ENCODE results near the gene RHBDF2. TPM values are rescaled to one million over a fixed set of nuclear protein-coding genes. Genes with fewer than 3 reads are reported as not detected.

The RHBDF2 gene
- total RNA-seq, 4 donors from 2014 or later: 11.3 to 47.4 (median 23.2) TPM

DNA sequence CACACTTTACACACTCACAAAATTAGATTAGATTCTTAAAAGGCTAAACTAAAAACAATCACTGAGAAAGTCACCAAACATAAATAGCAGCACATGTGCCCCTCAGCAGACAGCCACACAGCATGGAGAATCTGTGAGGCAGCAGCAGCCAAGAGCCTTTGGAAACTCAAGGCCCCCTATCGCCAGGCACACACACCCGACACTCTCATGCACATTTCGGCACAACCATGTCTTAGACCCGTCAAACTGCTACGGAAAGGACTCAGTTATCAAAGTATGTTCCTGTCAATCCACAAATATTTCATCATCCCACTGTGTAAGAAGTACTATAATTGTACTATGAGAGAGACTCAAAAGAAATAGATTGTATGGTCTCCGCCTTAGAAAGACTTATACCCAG lies 69.2 kb downstream of the RHBDF2 start:
- no peaks in the 10 kb centered on the region for H3K27me3 ChIP-seq
- H3K27ac ChIP-seq: no peak overlapping the region
- no peaks in the 10 kb centered on the region for H3K9me3 ChIP-seq
- intact Hi-C loops (cut with DNase I; ENCODE audit: low total_unique reads): no loop called here
- peaks cover 9 to 16% (median 12%) of the 10 kb centered on the region in 4 donors for H3K4me1 ChIP-seq
- no peaks in the 10 kb centered on the region for H3K36me3 ChIP-seq
- in situ Hi-C loops (cut with MboI; ENCODE audit: low pct_ligation_motif_present in 1 of 4, low pct_unique_long_range_greater_than_20kb in 1 of 4, low sequenced_read_pairs in 3 of 4): no loop called here
- 88 to 91% methylated on average over 6 of the region's 6 CpGs for WGBS, 2 donors (ENCODE audit: low coverage in 1 of 2)
- DNase-seq: no peak
- H3K4me3 ChIP-seq: no peak overlapping the region
- no peak for TF ChIP-seq EP300 (IDR thresholded peaks at IDR 0.05; ENCODE audit: low read depth)
- no peak for TF ChIP-seq POLR2A (IDR thresholded peaks at IDR 0.05)
- TF ChIP-seq, protein P1, sequence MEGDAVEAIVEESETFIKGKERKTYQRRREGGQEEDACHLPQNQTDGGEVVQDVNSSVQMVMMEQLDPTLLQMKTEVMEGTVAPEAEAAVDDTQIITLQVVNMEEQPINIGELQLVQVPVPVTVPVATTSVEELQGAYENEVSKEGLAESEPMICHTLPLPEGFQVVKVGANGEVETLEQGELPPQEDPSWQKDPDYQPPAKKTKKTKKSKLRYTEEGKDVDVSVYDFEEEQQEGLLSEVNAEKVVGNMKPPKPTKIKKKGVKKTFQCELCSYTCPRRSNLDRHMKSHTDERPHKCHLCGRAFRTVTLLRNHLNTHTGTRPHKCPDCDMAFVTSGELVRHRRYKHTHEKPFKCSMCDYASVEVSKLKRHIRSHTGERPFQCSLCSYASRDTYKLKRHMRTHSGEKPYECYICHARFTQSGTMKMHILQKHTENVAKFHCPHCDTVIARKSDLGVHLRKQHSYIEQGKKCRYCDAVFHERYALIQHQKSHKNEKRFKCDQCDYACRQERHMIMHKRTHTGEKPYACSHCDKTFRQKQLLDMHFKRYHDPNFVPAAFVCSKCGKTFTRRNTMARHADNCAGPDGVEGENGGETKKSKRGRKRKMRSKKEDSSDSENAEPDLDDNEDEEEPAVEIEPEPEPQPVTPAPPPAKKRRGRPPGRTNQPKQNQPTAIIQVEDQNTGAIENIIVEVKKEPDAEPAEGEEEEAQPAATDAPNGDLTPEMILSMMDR (IDR thresholded peaks at IDR 0.05): no peak
- TF ChIP-seq POLR2AphosphoS5 (IDR thresholded peaks at IDR 0.05): no peak

DNA sequence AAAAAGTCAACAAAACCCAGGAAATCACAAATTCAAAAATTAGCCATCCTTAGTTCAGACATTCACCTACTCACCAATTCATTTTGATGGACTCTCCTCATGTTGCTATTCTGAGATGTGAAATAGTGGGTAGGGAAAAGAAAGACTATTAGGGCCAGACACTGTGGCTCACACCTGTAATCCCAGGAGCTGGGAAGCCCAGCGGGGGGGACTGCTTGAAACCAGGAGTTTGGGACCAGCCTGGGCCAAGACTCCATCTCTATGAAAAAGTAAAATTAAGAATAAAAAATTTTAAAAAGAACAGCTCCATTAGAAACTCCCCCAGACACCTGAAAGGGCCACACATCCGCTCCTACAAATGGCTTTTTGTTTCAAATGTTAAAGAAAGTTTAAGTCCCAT lies 69.7 kb downstream of the RHBDF2 start:
- intact Hi-C loops (cut with DNase I; ENCODE audit: low total_unique reads): no loop called here
- peaks cover 9 to 20% (median 14%) of the 10 kb centered on the region in 4 donors for H3K4me1 ChIP-seq
- no peaks in the 10 kb centered on the region for H3K36me3 ChIP-seq
- 98 to 100% methylated on average over 2 of the region's 2 CpGs for WGBS, 2 donors (ENCODE audit: low coverage in 1 of 2)
- H3K9me3 ChIP-seq: no peaks in the 10 kb centered on the region
- H3K27me3 ChIP-seq: no peaks in the 10 kb centered on the region
- no peak overlapping the region for H3K27ac ChIP-seq
- in situ Hi-C loops (cut with MboI; ENCODE audit: low pct_ligation_motif_present in 1 of 4, low pct_unique_long_range_greater_than_20kb in 1 of 4, low sequenced_read_pairs in 3 of 4): no loop called here
- no peak for DNase-seq
- no peak for TF ChIP-seq EP300 (IDR thresholded peaks at IDR 0.05; ENCODE audit: low read depth)
- TF ChIP-seq, protein P1 (IDR thresholded peaks at IDR 0.05): no peak
- TF ChIP-seq POLR2AphosphoS5 (IDR thresholded peaks at IDR 0.05): no peak
- no peak for TF ChIP-seq POLR2A (IDR thresholded peaks at IDR 0.05)
- H3K4me3 ChIP-seq: no peak overlapping the region

DNA sequence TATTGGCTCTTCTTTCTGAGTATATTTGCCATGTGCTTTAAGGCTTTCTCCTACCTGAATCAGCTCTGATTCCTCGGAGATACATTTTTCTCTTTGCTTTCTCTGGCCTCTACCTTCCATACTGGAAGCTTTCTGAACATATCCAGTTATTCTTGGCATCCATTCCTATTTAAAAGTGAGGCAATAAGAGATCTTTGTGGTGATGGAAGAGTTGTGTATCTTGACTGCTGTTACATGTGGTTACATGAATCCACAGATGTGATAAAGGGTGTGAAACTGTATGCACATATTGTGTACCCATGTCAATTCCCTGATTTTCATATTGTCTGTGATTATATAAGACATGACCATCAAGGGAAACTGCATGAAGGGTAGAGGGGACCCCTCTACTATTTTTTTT lies 72.7 kb downstream of the RHBDF2 start:
- intact Hi-C loops (cut with DNase I; ENCODE audit: low total_unique reads) (no loop called here), in situ Hi-C loops (cut with MboI; ENCODE audit: low pct_ligation_motif_present in 1 of 4, low pct_unique_long_range_greater_than_20kb in 1 of 4, low sequenced_read_pairs in 3 of 4) (no loop called here)
- H3K4me3 ChIP-seq: no peak overlapping the region
- no peak for TF ChIP-seq POLR2AphosphoS5 (IDR thresholded peaks at IDR 0.05)
- TF ChIP-seq, protein P1 (IDR thresholded peaks at IDR 0.05): no peak
- TF ChIP-seq POLR2A (IDR thresholded peaks at IDR 0.05): no peak
- TF ChIP-seq EP300 (IDR thresholded peaks at IDR 0.05; ENCODE audit: low read depth): no peak
- no peak for DNase-seq
- peaks cover 9 to 22% (median 14%) of the 10 kb centered on the region in 4 donors for H3K4me1 ChIP-seq
- H3K36me3 ChIP-seq: no peaks in the 10 kb centered on the region
- H3K9me3 ChIP-seq: no peaks in the 10 kb centered on the region
- no peak overlapping the region for H3K27ac ChIP-seq
- WGBS, 2 donors (ENCODE audit: low coverage in 1 of 2): 90 to 100% methylated on average over 1 of the region's 1 CpG
- H3K27me3 ChIP-seq: no peaks in the 10 kb centered on the region

DNA sequence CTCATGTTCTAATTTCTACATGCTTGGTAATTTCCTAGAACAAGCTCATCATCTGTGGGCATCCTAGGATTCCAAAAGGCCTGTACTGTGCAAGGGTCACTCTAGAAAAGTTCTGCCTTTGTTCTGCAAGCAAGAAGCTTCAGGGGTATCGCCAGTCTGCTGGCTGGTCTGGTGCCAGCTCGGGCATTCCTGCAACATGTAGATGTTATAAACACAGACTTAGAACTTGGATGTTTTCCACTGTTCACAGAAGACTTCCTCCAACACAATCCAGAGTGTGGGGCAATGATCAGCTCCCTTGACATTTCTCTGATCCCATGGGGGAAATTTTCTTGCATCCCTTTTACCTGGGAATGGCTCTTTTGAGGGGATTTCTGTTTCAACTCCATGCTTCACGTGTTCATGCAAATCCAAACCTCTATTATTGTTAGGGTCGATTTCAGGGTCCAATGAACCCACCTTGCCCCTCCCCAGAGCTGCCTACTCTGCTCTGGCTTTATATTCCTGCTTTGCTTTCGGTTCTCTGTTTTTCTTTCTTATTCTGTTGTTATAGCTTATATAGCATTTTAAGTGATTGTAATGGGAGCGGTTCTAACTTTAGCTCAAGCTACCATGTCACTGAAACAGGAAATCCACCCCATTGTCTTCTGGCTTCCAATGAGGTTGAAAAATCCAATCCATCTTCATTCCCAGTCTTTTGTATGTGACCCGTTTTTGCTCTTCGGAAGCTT lies 73.6 kb downstream of the RHBDF2 start:
- no peaks in the 10 kb centered on the region for H3K27me3 ChIP-seq
- TF ChIP-seq POLR2A (IDR thresholded peaks at IDR 0.05) (no peak), POLR2AphosphoS5 (IDR thresholded peaks at IDR 0.05) (no peak), EP300 (IDR thresholded peaks at IDR 0.05; ENCODE audit: low read depth) (no peak)
- TF ChIP-seq, protein P1 (IDR thresholded peaks at IDR 0.05): no peak
- no peak overlapping the region for H3K4me3 ChIP-seq
- H3K4me1 ChIP-seq: peaks cover 9 to 22% (median 14%) of the 10 kb centered on the region in 4 donors
- WGBS, 2 donors (ENCODE audit: low coverage in 1 of 2): 37 to 53% methylated on average over 4 to 8 of the region's 8 CpGs
- H3K9me3 ChIP-seq: no peaks in the 10 kb centered on the region
- peak overlapping the region; percentile 7 to 53 (median 33) for H3K27ac ChIP-seq
- in situ Hi-C loops (cut with MboI; ENCODE audit: low pct_ligation_motif_present in 1 of 4, low pct_unique_long_range_greater_than_20kb in 1 of 4, low sequenced_read_pairs in 3 of 4) (no loop called here), intact Hi-C loops (cut with DNase I; ENCODE audit: low total_unique reads) (no loop called here)
- peak; percentile 42 for DNase-seq
- no peaks in the 10 kb centered on the region for H3K36me3 ChIP-seq
